Activated CD4-positive, CD25-positive, alpha-beta regulatory T cell treated with anti-CD3 and anti-CD28 coated beads, Interleukin-2, amount 50 U/mL, for 24 hours (primary cell): ENCODE results near the gene FHIT.
"Not testable (repeated sequence)": the region's sequence is repeated elsewhere in the genome, so short reads cannot be mapped to it uniquely, and the experiment has no call there.

Experiments used
- ATAC-seq, 2 donors: fragments of 150-1000 bp; cut with Tn5 transposase; one replicate each; pipeline ENCODE4 v1.10.0; 2021; ENCODE audit warnings: mild to moderate bottlenecking in 1 of 2, moderate library complexity in 1 of 2

Gene FHIT

DNA sequence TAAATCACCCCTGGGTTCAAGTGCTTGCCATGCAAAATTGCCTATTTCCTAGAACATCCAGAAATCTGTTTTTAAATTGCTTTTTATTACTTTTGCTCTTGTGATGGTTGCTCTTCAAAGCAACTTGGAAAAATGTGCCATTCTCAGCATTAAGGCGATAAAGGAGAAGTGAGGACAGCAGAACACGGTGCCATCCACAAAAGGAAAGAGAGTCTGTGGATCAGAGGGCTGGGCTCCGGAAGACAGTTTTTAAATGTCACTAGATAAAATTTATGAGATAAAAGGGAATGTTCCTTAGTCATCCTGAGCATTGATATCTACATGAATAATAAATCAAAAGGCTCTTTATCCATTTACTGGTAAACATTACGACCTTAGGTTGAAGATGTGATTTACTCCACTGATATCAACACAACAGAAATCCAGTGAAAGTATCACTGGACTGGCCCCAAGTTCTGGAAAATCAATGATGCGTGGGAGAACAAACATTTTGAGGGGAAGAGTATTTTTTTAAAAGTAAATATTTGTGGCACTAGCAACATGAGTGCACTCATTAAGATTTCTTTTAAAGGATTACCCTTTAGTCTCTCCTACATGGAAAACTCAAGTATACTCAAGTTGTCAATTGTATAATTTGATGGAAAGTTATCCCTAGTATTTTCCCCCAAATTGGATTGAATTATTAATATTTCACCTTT lies 554.7 kb downstream of the FHIT start:
- ATAC-seq, result no peak

- no peak for ATAC-seq
Measured at GRCh38 chr3:60675424-60675823, 575.8 kb downstream of the FHIT start.

DNA sequence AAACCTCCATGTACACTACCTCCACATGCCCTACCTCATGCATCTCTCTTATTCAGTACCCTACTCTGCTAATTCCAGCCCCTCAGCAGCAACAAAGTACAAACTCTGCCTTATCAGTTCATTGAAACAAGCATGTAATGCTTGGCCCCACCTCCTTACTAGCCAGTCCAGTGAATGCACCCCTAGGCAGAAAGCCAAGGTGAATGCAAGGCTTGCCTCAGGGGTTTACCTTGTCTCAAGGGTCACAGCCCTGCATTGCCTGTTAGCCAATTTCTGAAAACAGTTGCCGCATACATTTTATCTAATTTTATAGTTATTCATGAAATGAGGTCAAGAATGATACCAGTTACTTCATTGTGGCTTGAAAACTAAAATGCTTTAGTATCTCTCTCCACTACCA lies 576.4 kb downstream of the FHIT start:
- no peak for ATAC-seq

DNA sequence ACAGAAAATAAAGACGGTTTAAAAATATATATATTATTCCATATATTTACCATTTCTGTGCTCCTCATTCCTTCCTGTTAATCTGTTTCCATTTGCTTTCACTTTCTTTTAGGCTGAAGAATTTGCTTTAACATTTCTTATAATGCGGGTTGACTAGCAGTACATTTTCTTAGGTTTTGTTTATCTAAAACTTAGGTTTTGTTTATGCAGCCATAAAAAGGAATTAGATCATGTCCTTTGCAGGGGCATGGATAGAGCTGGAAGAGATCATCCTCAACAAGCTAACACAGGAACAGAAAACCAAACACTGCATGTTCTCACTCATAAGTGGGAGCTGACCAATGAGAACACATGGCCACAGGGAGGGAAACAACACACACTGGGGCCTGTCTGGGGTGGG lies 578.1 kb downstream of the FHIT start:
- ATAC-seq, result no peak

DNA sequence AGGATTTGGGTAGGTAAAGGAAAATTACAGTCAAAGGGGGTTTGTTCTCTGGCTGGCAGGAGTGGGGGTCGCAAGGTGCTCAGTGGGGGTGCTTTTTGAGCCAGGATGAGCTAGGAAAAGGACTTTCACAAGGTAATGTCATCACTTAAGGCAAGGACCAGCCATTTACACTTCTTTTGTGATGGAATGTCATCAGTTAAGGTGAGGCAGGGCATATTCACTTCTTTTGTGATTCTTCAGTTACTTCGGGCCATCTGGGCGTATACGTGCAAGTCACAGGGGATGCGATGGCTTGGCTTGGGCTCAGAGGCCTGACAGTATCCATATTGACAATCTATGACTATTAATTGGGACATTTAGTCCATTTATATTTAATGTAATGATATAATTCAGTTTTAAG lies 578.9 kb downstream of the FHIT start:
- ATAC-seq, result not testable (repeated sequence)

DNA sequence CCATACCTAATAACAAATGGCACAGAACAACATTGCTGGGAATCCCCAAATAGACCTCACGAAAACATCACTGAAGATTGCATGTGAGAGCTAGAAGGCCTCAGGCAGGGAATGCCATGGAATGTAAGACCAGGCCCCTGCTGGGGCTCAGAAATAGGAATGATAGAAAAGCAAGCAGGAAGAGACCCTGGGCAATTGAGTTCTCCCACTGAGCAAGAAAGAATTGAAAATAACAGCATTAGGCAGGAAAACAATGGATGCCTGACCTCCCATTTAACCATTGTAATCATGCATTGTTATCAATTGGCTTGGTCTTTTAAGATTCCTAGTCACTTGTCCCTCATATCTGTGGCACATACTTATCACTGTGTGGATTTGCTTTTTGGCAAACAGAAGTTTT lies 581.6 kb downstream of the FHIT start:
- ATAC-seq, result no peak

- ATAC-seq, result no peak
Measured at GRCh38 chr3:60660026-60660425, 591.2 kb downstream of the FHIT start.

- no peak for ATAC-seq
Measured at GRCh38 chr3:60659098-60659497, 592.2 kb downstream of the FHIT start.

DNA sequence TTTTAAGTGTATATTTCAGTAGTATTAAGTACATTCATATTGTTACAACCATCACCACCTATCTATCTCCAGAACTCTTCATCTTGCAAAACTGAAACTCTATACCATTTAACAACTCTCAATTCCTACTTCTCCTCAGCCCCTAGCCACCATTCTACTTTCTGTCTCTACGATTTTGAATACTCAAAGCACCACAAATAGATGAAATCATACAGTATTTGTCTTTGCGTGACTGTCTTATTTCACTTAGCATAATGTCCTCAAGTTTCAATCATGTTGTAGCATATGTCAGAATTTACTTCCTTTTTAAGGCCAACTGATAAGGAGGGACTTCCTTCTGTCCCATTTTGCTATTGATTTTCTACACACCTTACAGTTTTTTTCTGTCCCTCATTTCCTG lies 593.3 kb downstream of the FHIT start:
- ATAC-seq, result no peak

- ATAC-seq, result no peak
Measured at GRCh38 chr3:60652829-60653228, 598.4 kb downstream of the FHIT start.

GRCh38 chr3:60651799-60652198 lies 599.5 kb downstream of the FHIT start:
- ATAC-seq, result no peak

DNA sequence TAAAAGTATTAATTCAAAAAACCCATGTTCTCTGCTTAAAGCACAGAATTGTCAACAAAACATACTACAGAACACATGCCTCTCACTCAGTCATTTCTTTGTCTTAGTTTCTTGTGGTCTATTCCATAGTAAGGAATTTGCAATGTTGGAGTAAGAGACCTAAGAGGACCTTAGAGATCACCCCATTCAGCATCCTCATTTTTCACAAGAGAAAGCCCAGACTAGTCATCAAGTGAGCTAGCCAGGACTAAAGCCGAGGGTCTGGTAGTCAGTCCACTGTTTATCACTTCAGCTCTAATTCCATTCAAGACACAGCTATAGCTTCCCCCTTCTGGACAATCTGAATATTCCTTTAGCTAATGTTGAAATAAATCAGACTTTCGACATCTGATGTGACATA lies 601.1 kb downstream of the FHIT start:
- ATAC-seq, result no peak

GRCh38 chr3:60645801-60646200 lies 605.5 kb downstream of the FHIT start:
- ATAC-seq, result no peak

DNA sequence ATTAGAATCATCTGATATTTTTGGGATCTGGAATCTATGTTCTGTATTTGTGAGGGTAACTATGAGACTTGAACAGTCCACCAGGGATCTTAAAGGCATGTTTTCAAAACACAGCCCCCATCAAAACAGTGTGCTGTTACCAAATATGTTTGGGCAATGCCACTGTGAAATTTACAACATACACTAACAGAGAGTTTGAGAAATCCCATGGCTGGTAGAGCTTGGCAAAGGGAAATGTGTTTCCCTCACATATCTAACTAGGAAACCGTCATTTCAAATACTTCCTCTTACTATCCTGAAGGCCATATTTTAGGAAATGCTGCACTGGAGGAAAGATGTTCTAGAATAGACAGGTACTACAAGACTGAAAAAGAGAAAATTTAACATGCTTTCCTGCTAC lies 607.4 kb downstream of the FHIT start:
- no peak for ATAC-seq

DNA sequence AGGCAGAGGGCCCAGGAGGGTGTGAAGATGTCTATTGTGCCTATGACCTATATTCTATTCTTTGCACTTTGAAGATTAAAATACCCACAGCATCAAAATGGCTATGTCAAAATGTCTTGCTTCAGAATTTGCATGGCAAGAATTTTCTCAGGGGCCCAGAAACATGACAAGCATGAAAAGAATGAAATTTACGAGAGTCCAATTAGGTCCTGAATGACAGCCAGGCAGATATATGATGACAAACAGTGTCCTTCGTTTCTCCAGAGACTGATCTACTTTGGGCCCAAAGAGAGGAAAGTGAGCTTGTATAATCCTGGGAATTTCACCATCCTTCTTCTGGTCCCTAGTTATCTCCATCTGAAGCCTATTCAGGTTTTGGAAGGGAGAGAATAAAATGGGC lies 609.9 kb downstream of the FHIT start:
- no peak for ATAC-seq

DNA sequence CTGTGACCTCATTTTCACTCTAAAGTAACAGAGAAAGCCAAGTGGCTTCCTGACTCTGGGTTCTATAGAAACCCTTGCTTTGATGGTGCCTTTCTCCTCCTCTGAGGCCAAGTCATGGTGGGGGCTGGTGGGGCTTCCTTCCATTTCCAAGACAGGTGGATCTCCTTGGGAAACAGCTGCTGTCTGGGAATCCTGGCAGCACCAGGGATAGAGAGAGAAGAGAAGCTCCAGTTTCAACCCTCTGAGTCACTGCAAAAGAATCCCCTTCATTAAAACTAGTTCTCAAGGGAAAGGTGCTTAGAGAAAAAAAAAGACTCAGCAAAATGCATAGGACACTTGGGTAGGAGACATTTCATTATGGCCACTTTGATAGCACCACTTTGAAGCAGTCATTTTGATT lies 614.4 kb downstream of the FHIT start:
- ATAC-seq, result no peak

GRCh38 chr3:60633644-60634043 lies 617.6 kb downstream of the FHIT start:
- ATAC-seq, result no peak

DNA sequence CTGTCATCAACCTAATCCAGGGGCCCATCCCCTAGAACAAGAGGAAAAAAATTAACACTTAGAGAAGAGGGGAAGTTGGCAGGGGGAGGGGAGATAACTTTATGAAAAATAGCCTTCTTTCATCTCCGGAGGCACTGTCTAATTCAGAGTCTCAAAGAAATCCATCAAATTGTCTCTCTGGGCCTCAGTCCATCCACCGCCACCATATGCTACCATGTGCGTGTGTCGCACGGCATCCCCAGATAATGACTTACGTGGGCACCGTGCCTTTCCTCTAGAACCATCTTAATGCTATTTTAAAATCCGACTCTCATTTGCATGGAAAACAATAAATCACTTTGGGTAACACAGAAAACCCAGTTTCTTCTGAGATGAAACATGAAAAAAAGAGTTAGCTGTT lies 619.7 kb downstream of the FHIT start:
- ATAC-seq, result no peak

GRCh38 chr3:60630953-60631352 lies 620.3 kb downstream of the FHIT start:
- no peak for ATAC-seq

- no peak for ATAC-seq
Measured at GRCh38 chr3:60629816-60630215, 621.4 kb downstream of the FHIT start.

DNA sequence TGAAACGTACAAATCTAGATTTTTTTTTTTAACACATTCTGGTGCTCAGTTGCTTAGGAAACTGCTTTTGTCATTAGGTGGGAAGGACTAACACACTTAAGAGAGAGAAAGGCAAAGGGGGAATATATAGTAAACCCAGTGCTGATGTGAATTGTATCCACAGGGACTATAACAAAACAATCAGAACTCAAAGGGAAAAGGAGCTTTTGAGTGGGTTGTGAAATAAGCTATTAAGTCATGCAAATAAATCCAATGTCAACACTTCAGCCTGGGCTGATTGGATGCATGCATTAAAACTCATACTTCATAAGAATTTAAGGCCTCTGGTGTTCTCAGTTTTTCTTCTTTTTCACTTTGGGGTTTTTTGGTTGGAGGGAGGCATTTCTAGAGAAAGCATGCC lies 628.9 kb downstream of the FHIT start:
- no peak for ATAC-seq

GRCh38 chr3:60617188-60617587 lies 634.1 kb downstream of the FHIT start:
- ATAC-seq, result no peak

DNA sequence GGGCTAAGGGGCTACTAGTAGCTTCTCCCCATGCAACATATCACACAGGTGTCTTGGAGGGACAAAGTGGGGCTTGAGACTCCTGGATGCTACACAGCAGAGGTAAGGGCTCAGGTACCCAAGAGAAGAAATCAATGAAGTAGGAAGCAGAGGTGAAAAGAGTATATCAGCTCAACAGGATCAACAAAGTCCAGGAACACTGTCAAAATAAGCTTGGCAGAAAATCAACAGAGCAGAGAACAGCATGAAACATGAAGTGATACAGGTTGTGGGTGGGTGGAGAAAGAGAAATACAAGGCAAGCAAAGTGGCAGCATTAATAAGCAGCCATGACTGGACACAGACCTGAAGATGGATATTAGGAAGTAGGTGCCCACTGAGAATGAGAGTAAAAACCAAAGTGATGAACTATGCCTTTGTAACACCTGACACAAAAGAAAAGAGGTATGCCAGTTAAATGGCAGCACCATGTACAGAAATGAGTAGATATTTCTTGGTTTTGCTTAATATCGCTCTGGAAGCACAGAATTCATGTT lies 637.4 kb downstream of the FHIT start:
- no peak for ATAC-seq

DNA sequence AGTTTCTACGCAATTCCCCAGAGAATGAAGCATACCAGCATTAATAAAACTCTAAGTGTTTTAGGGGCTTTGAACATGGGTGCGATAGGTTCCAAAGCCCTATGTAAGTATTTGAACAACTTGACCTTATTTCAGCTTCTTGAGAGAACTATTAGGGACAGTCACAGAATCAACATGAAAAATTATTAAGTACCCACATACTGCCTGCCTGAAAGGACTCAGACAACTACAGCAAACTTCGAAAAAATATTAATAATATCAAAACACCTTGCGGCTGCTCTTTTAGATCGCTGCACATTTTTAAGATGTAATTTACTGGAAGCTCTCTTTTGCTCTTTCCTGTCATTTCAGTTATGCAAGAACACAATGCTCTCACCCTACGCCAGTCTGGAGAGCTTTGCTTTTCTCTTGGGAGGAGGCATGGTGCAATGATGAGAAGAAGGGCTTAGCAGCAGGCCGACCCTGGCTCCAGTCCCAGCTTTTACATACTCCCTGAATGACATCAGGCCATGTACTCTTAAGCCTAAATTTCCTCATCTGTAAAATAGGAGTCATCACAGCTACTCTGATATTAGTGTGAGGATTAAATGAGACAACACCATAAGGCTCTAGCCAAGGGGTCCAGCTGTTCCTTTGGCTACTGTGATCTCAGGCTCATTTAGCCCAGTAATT lies 640.7 kb downstream of the FHIT start:
- no peak for ATAC-seq

DNA sequence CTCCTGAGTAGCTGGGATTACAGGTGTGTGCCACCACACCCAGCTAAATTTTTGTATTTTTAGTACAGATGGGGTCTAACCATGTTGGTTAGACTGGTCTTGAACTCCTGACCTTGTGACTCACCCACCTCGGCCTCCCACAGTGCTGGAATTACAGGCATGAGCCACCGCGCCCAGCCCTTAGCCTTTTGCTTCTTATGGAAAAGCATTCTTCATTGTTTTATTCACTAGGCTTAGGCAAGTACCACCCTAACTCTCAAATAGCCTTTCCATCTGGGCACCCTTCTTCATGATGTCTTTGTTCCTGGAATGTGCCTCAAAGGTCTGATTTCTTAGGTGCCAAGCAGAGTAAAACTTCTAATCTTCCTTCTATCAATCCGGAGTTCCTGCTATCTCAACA lies 641.8 kb downstream of the FHIT start:
- ATAC-seq, result no peak
